Transverse colon (tissue), 4 donors: Measurements from ENCODE around the gene PRKCA. TPM values are rescaled to one million over a fixed set of nuclear protein-coding genes. Genes with fewer than 3 reads are reported as not detected.

Experiments
- DNase-seq: peaks from one replicate; pipeline ENCODE4 v3.0.0-alpha.2; 2019
- H3K27ac ChIP-seq, 4 donors: fragments of 200-600 bp; sonication (generic); 2 replicates each; pipeline ENCODE4 v1.5.1; 2016 to 2018; ENCODE audit warnings: inconsistent platforms in 4 of 4
- H3K27me3 ChIP-seq: fragments of 200-600 bp; sonication (generic); 2 replicates; pipeline ENCODE4 v1.5.1; 2017; ENCODE audit warnings: inconsistent platforms
- H3K36me3 ChIP-seq, 4 donors: fragments of 200-600 bp; sonication (generic); 2 replicates each; pipeline ENCODE4 v1.5.1; 2017 to 2019; ENCODE audit warnings: inconsistent platforms in 4 of 4
- H3K4me1 ChIP-seq, 4 donors: fragments of 200-600 bp; sonication (generic); 2 replicates each; pipeline ENCODE4 v1.5.1; 2017 to 2020; ENCODE audit warnings: inconsistent platforms in 4 of 4
- H3K4me3 ChIP-seq, 4 donors: fragments of 200-600 bp; sonication (generic); 1 replicate in 1 of 4; 2 replicates in 3 of 4; pipeline versions ENCODE4 v1.5.1 to v1.6.1; 2017 to 2019; ENCODE audit warnings: inconsistent platforms in 4 of 4
- H3K9me3 ChIP-seq, 2 donors: fragments of 200-600 bp; sonication (generic); 2 replicates each; pipeline ENCODE4 v1.5.1; 2017 to 2019; ENCODE audit warnings: inconsistent platforms in 2 of 2
- CTCF ChIP-seq, 5 experiments: fragments of 200-600 bp in 3 of 5; fragments of 450-650 bp in 2 of 5; sonication (generic) in 3 of 5; IDR thresholded peaks; 1 replicate in 2 of 5; 2 replicates in 3 of 5; pipeline ENCODE4 v1.5.1; 2016 to 2017; ENCODE audit warnings: antibody characterized with exemption in 5 of 5, inconsistent platforms in 3 of 5, mild to moderate bottlenecking in 2 of 5, moderate library complexity in 1 of 5
- EP300 ChIP-seq: sonication (generic); formaldehyde crosslinking; IDR thresholded peaks from one replicate; pipeline ENCODE4 v1.6.1; 2017; ENCODE audit warnings: antibody characterized with exemption, low read depth
- POLR2A ChIP-seq: fragments of 450-650 bp; IDR thresholded peaks from one replicate; pipeline ENCODE4 v1.6.1; 2016; ENCODE audit warnings: antibody characterized with exemption, mild to moderate bottlenecking, moderate library complexity
- POLR2AphosphoS5 ChIP-seq, 3 donors: sonication (generic); formaldehyde crosslinking; IDR thresholded peaks; one replicate each; pipeline ENCODE4 v1.6.1; 2016; ENCODE audit warnings: antibody characterized with exemption in 3 of 3
- WGBS, 2 donors: methylation state at CpG; one replicate each; pipeline ENCODE4 v1.1.5; 2018; ENCODE audit warnings: low coverage in 1 of 2; 5-methylcytosine and 5-hydroxymethylcytosine counted together
- in situ Hi-C, 4 donors: fragments of 200-750 bp; cut with MboI; loops; one replicate each; pipeline versions ENCODE4 v1.15.0 to v1.15.1; 2017; ENCODE audit warnings: low sequenced_read_pairs in 3 of 4, low pct_ligation_motif_present in 1 of 4, low pct_unique_long_range_greater_than_20kb in 1 of 4
- intact Hi-C: fragments of 100-400 bp; cut with DNase I; formaldehyde crosslinking; loops from one replicate; pipeline ENCODE4 v1.15.1; 2023; ENCODE audit warnings: low total_unique reads
- total RNA-seq, 4 donors: library from RNA; depleted of rRNA; stranded (reverse); fragments of >200 nt; gene quantifications; one replicate each; pipeline ENCODE4 v1.1.0, GENCODE V29; 2016

Gene PRKCA
- total RNA-seq, 4 donors from 2014 or later: 16.1 to 49.7 (median 31.7) TPM

GRCh38 chr17:66422186-66422585 is 119.8 kb downstream of the PRKCA start:
- no peaks in the 10 kb centered on the region for H3K36me3 ChIP-seq
- H3K9me3 ChIP-seq: no peaks in the 10 kb centered on the region
- no peak for TF ChIP-seq POLR2AphosphoS5 (IDR thresholded peaks at IDR 0.05)
- TF ChIP-seq POLR2A: no peak
- WGBS, 2 donors: 91 to 92% methylated on average over 2 of the region's 2 CpGs
- in situ Hi-C loops: loop anchor here in 1 of 4 donors (10.0 kb wide), 1 partner anchor 167 kb away; no protein-coding TSS in a partner anchor
- H3K27ac ChIP-seq: peak overlapping the region in 2 of 4 donors; percentile 36 to 47
- intact Hi-C loops: no loop called here
- H3K4me3 ChIP-seq: no peak overlapping the region
- no peak for DNase-seq
- no peaks in the 10 kb centered on the region for H3K27me3 ChIP-seq
- peaks cover 0 to 19% (median 5%) of the 10 kb centered on the region in 4 donors for H3K4me1 ChIP-seq

DNA sequence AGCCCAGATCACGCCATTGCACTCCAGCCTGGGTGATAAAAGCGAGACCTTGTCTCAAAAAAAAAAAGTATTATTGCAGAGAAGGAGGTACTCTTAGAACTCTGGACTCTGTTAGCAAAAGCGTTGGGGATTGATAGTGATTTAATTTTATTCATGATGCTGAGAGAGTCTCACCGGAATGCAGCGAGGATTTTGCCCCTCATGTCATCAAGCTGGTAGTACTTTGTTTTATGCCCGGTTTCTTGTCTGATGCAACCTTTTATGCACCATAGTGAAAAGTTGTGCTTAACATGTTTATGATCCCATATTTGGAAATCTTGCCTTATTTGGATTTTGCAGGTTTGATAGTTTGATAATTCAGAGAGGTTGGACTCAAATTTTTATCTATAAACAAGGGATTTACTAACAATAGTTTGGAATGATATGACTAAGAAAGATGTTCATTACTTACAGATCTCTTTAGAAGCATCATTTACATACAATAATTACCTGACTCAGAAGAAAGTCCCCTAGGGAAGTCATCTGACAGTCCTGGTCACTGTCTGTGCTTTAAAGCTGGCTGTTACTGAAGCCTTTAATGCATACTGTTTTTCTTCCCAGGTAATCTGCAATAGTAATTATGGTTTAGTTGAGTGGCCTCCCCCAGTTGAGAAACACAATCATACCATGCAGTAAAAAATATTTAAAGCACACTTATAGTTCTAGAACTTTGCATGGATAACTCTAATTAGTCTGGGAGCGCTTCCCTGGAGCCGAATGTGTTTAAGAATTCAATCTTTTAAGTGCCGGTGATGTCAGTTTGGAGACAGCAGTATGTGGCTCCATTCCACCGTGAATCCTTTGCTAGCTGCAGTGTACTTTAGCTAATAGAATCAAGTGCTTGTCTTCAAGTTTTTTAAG is 120.9 kb downstream of the PRKCA start:
- in situ Hi-C loops (loop anchor here in 1 of 4 donors (10.0 kb wide), 1 partner anchor 169 kb away; no protein-coding TSS in a partner anchor), intact Hi-C loops (no loop called here)
- Histone ChIP-seq H3K36me3 (no peaks in the 10 kb centered on the region), H3K4me1 (peaks cover 0 to 19% (median 5%) of the 10 kb centered on the region in 4 donors), H3K27me3 (no peaks in the 10 kb centered on the region), H3K4me3 (no peak overlapping the region), H3K27ac (peak overlapping the region in 2 of 4 donors; percentile 25 to 47), H3K9me3 (no peaks in the 10 kb centered on the region)
- WGBS, 2 donors: 78 to 90% methylated on average over 4 to 10 of the region's 10 CpGs
- no peak for DNase-seq
- TF ChIP-seq POLR2A: no peak
- no peak for TF ChIP-seq CTCF (IDR thresholded peaks at IDR 0.05)
- no peak for TF ChIP-seq EP300
- TF ChIP-seq POLR2AphosphoS5 (IDR thresholded peaks at IDR 0.05): no peak

GRCh38 chr17:66425756-66426396 is 123.5 kb downstream of the PRKCA start:
- no peak overlapping the region for H3K4me3 ChIP-seq
- no peak for DNase-seq
- in situ Hi-C loops (loop anchor here in 2 of 4 donors (10.0 to 25.0 kb wide), 2 partner anchors 164 to 171 kb away; no protein-coding TSS in a partner anchor), intact Hi-C loops (no loop called here)
- no peaks in the 10 kb centered on the region for H3K9me3 ChIP-seq
- H3K27ac ChIP-seq: no peak overlapping the region
- H3K27me3 ChIP-seq: no peaks in the 10 kb centered on the region
- TF ChIP-seq EP300: no peak
- H3K4me1 ChIP-seq: peaks cover 0 to 27% (median 4%) of the 10 kb centered on the region in 4 donors
- WGBS, 2 donors: 77 to 85% methylated on average over 9 to 12 of the region's 12 CpGs
- H3K36me3 ChIP-seq: no peaks in the 10 kb centered on the region

GRCh38 chr17:66426397-66427033 is 124.1 kb downstream of the PRKCA start:
- in situ Hi-C loops: loop anchor here in 2 of 4 donors (10.0 to 25.0 kb wide), 2 partner anchors 164 to 172 kb away; no protein-coding TSS in a partner anchor
- no peaks in the 10 kb centered on the region for H3K9me3 ChIP-seq
- peaks cover 0 to 28% (median 7%) of the 10 kb centered on the region in 4 donors for H3K4me1 ChIP-seq
- H3K27ac ChIP-seq: no peak overlapping the region
- DNase-seq: peak; percentile 26
- intact Hi-C loops: no loop called here
- TF ChIP-seq CTCF (IDR thresholded peaks at IDR 0.05): peak in 3 of 5 experiments; percentile 25 to 45 (median 29)
- TF ChIP-seq EP300: no peak
- TF ChIP-seq POLR2A: no peak
- no peaks in the 10 kb centered on the region for H3K27me3 ChIP-seq
- no peak overlapping the region for H3K4me3 ChIP-seq
- no peaks in the 10 kb centered on the region for H3K36me3 ChIP-seq
- 54 to 56% methylated on average over 4 to 6 of the region's 6 CpGs for WGBS, 2 donors
